BE2C (cell line): ENCODE results near the gene GPATCH2.
"Not testable (repeated sequence)": the region's sequence is repeated elsewhere in the genome, so short reads cannot be mapped to it uniquely, and the experiment has no call there.

Source experiments
- DNase-seq: peaks from one replicate; pipeline ENCODE4 v3.0.0-alpha.2; 2020
- H3K27me3 ChIP-seq: fragments of 250-450 bp; sonication (Bioruptor Pico); 2 replicates; pipeline ENCODE4 v1.5.1; 2020; ENCODE audit warnings: mild to moderate bottlenecking
- H3K36me3 ChIP-seq: fragments of 250-450 bp; sonication (Bioruptor Pico); 2 replicates; pipeline ENCODE4 v1.5.1; 2020; ENCODE audit warnings: mild to moderate bottlenecking
- H3K4me1 ChIP-seq: fragments of 250-450 bp; sonication (Bioruptor Pico); 2 replicates; pipeline ENCODE4 v1.5.1; 2020
- H3K4me3 ChIP-seq: 2 replicates; pipeline ENCODE4 v1.5.1; 2011; ENCODE audit warnings: low read depth, low read length
- H3K9me3 ChIP-seq: fragments of 250-450 bp; sonication (Bioruptor Pico); 2 replicates; pipeline ENCODE4 v1.5.1; 2020
- CTCF ChIP-seq: IDR thresholded peaks from 2 replicates; pipeline ENCODE4 v1.5.1; 2012; ENCODE audit warnings: mild to moderate bottlenecking, low read depth, low read length

GPATCH2 gene

GRCh38 chr1:217403026-217403720 lies 227.7 kb downstream of the GPATCH2 start:
- no peak for DNase-seq
- H3K27me3 ChIP-seq: no peaks in the 10 kb centered on the region
- H3K9me3 ChIP-seq: no peaks in the 10 kb centered on the region
- no peaks in the 10 kb centered on the region for H3K36me3 ChIP-seq
- H3K4me1 ChIP-seq: no peaks in the 10 kb centered on the region
- no peak for TF ChIP-seq CTCF
- no peak overlapping the region for H3K4me3 ChIP-seq

GRCh38 chr1:217402301-217402700 lies 228.6 kb downstream of the GPATCH2 start:
- Histone ChIP-seq H3K4me1 (no peaks in the 10 kb centered on the region), H3K4me3 (no peak overlapping the region), H3K36me3 (no peaks in the 10 kb centered on the region), H3K9me3 (no peaks in the 10 kb centered on the region), H3K27me3 (no peaks in the 10 kb centered on the region)
- DNase-seq: no peak
- TF ChIP-seq CTCF: no peak

GRCh38 chr1:217393896-217394295 lies 237.0 kb downstream of the GPATCH2 start:
- no peaks in the 10 kb centered on the region for H3K36me3 ChIP-seq
- H3K4me3 ChIP-seq: no peak overlapping the region
- no peaks in the 10 kb centered on the region for H3K4me1 ChIP-seq
- H3K9me3 ChIP-seq: no peaks in the 10 kb centered on the region
- TF ChIP-seq CTCF: peak; percentile 29; the same call in 1 of the 2 replicates
- H3K27me3 ChIP-seq: no peaks in the 10 kb centered on the region
- no peak for DNase-seq

- Histone ChIP-seq H3K4me3 (no peak overlapping the region), H3K27me3 (no peaks in the 10 kb centered on the region), H3K36me3 (no peaks in the 10 kb centered on the region), H3K4me1 (no peaks in the 10 kb centered on the region), H3K9me3 (no peaks in the 10 kb centered on the region)
- no peak for TF ChIP-seq CTCF
- no peak for DNase-seq
Observed at GRCh38 chr1:217392441-217392840, 238.4 kb downstream of the GPATCH2 start.

GRCh38 chr1:217389895-217390294 lies 241.0 kb downstream of the GPATCH2 start:
- H3K4me3 ChIP-seq: no peak overlapping the region
- no peaks in the 10 kb centered on the region for H3K4me1 ChIP-seq
- no peaks in the 10 kb centered on the region for H3K27me3 ChIP-seq
- DNase-seq: no peak
- H3K36me3 ChIP-seq: no peaks in the 10 kb centered on the region
- no peak for TF ChIP-seq CTCF
- no peaks in the 10 kb centered on the region for H3K9me3 ChIP-seq

- no peaks in the 10 kb centered on the region for H3K9me3 ChIP-seq
- TF ChIP-seq CTCF: no peak
- no peak overlapping the region for H3K4me3 ChIP-seq
- H3K27me3 ChIP-seq: no peaks in the 10 kb centered on the region
- no peaks in the 10 kb centered on the region for H3K4me1 ChIP-seq
- H3K36me3 ChIP-seq: no peaks in the 10 kb centered on the region
- no peak for DNase-seq
Observed at GRCh38 chr1:217388522-217389065, 242.3 kb downstream of the GPATCH2 start.

GRCh38 chr1:217381773-217382172 lies 249.1 kb downstream of the GPATCH2 start:
- H3K4me3 ChIP-seq, H3K27me3 ChIP-seq, DNase-seq, H3K9me3 ChIP-seq, H3K36me3 ChIP-seq, H3K4me1 ChIP-seq: not testable (repeated sequence)

GRCh38 chr1:217379804-217380203 lies 251.1 kb downstream of the GPATCH2 start:
- not testable (repeated sequence) for H3K9me3 ChIP-seq, H3K27me3 ChIP-seq, DNase-seq, H3K4me1 ChIP-seq, H3K4me3 ChIP-seq, H3K36me3 ChIP-seq
